A549 (cell line): Measurements from ENCODE around the gene PIP4K2A.

ENCODE experiments used
- CBX8 ChIP-seq: fragments of 200-600 bp; sonication (generic); IDR thresholded peaks from 2 replicates; pipeline ENCODE4 v1.6.1; 2016
- EHMT2 ChIP-seq: fragments of 200-600 bp; sonication (generic); IDR thresholded peaks from 2 replicates; pipeline ENCODE4 v1.6.1; 2016; ENCODE audit warnings: antibody characterized with exemption, low read depth, mild to moderate bottlenecking, moderate library complexity
- RAD21 ChIP-seq, 2 experiments: fragments of >200 bp in 1 of 2; sonication (Bioruptor Twin) in 1 of 2; formaldehyde crosslinking in 1 of 2; IDR thresholded peaks in 1 of 2; conservative IDR thresholded peaks in 1 of 2; 2 replicates in 1 of 2; 3 replicates in 1 of 2; pipeline ENCODE4 v1.6.1; 2012 to 2018; ENCODE audit warnings: inconsistent platforms in 1 of 2
- RFX5 ChIP-seq: fragments of 450-650 bp; IDR thresholded peaks from 2 replicates; pipeline ENCODE4 v1.7.1; 2014; ENCODE audit warnings: antibody characterized with exemption, mild to moderate bottlenecking, moderate library complexity
- RNF2 ChIP-seq: fragments of 200-600 bp; sonication (generic); IDR thresholded peaks from 2 replicates; pipeline ENCODE4 v1.6.1; 2016; ENCODE audit warnings: low read depth, mild to moderate bottlenecking, antibody characterized with exemption, moderate library complexity, borderline replicate concordance
- SMC3 ChIP-seq: fragments of >200 bp; sonication (Bioruptor Twin); formaldehyde crosslinking; IDR thresholded peaks from 3 replicates; pipeline ENCODE4 v1.6.1; 2018; ENCODE audit warnings: inconsistent platforms
- TP53 ChIP-seq: fragments of 250-450 bp; sonication (Bioruptor Pico); IDR thresholded peaks from 2 replicates; pipeline ENCODE4 v1.5.0; 2021; ENCODE audit warnings: mild to moderate bottlenecking, moderate library complexity
- TF ChIP-seq, protein P1 (sequence below): fragments of >200 bp; sonication (Bioruptor Twin); formaldehyde crosslinking; IDR thresholded peaks from 3 replicates; pipeline ENCODE4 v1.5.1; 2016
- TF ChIP-seq, protein P2 (sequence below): IDR thresholded peaks from 2 replicates; pipeline ENCODE4 v1.6.1; 2012

DNA sequence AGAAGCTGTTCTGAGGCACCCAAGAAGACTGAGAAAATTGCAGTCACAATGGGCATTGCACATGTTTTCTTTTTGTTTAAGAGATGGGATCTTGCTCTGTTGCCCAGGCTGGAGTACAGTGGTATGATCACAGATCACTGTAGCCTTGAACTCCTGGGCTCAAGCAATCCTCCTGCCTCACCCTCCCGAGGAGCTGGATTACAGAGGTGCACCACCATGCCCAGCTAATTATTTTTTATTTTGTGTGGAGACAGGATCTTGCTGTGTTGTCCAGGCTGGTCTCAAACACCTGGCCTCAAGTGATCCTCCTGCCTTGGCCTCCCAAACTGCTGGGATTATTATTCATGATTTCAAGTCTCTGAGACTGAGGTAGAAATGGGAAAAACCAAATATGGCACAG is 168.7 kb downstream of the PIP4K2A start:
- TF ChIP-seq RFX5 (no peak), CBX8 (no peak), TP53 (no peak), RNF2 (no peak), RAD21 (conservative IDR thresholded peaks at IDR 0.05 in 1 of 2, IDR thresholded peaks at IDR 0.05 in 1 of 2) (no peak), EHMT2 (no peak), SMC3 (no peak)
- TF ChIP-seq, protein P1, sequence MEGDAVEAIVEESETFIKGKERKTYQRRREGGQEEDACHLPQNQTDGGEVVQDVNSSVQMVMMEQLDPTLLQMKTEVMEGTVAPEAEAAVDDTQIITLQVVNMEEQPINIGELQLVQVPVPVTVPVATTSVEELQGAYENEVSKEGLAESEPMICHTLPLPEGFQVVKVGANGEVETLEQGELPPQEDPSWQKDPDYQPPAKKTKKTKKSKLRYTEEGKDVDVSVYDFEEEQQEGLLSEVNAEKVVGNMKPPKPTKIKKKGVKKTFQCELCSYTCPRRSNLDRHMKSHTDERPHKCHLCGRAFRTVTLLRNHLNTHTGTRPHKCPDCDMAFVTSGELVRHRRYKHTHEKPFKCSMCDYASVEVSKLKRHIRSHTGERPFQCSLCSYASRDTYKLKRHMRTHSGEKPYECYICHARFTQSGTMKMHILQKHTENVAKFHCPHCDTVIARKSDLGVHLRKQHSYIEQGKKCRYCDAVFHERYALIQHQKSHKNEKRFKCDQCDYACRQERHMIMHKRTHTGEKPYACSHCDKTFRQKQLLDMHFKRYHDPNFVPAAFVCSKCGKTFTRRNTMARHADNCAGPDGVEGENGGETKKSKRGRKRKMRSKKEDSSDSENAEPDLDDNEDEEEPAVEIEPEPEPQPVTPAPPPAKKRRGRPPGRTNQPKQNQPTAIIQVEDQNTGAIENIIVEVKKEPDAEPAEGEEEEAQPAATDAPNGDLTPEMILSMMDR: no peak
- TF ChIP-seq, protein P2, sequence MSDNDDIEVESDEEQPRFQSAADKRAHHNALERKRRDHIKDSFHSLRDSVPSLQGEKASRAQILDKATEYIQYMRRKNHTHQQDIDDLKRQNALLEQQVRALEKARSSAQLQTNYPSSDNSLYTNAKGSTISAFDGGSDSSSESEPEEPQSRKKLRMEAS: no peak
